ENCODE results near the gene HCN4. TPM values are rescaled to one million over a fixed set of nuclear protein-coding genes. Genes with fewer than 3 reads are reported as not detected.

HCN4 gene
- total RNA-seq, 4 donors from 2014 or later: under 0.01 to 0.10 TPM; not detected in 2

- Histone ChIP-seq H3K9me3 (no peaks in the 10 kb centered on the region), H3K4me1 (no peaks in the 10 kb centered on the region), H3K27me3 (no peaks in the 10 kb centered on the region), H3K27ac (no peak overlapping the region), H3K4me3 (replicated peaks in 1 of 3) (no peak overlapping the region), H3K36me3 (no peaks in the 10 kb centered on the region)
- no peak for TF ChIP-seq POLR2A (IDR thresholded peaks at IDR 0.05)
- TF ChIP-seq CTCF (IDR thresholded peaks at IDR 0.05): no peak
- 62 to 65% methylated on average over 7 of the region's 7 CpGs for WGBS, 2 donors
- intact Hi-C loops (cut with DNase I): no loop called here
- DNase-seq: no peak
These were observed 22.5 kb upstream of the HCN4 start for GRCh38 chr15:73391128-73391872.

GRCh38 chr15:73389971-73390544, 21.3 kb upstream of the HCN4 start:
- WGBS, 2 donors: 88 to 93% methylated on average over 2 of the region's 2 CpGs
- TF ChIP-seq CTCF (IDR thresholded peaks at IDR 0.05) (no peak), POLR2A (IDR thresholded peaks at IDR 0.05) (no peak)

DNA sequence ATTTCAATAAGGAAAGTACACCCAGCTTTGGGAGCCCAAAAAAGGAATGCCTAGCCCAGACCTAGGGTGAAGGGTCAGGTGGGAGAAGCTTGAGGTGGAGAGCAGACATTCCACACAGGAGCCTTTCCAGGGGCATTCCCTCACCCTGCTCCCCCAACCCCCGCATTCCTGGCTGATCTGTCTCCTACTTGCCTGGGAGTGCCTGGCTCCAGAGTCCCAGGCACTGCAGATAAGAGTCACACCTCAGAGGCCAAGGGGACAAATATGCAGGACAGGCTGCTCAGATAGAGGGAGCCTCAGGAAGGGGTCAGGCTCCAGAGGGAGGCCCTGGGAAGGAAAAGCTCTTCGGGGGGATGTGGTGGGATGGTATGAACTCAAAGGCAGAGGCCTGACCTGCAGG, 20.8 kb upstream of the HCN4 start:
- TF ChIP-seq CTCF (IDR thresholded peaks at IDR 0.05): no peak
- TF ChIP-seq POLR2A (IDR thresholded peaks at IDR 0.05): no peak
- Histone ChIP-seq H3K4me1 (no peaks in the 10 kb centered on the region), H3K27ac (no peak overlapping the region), H3K27me3 (no peaks in the 10 kb centered on the region), H3K9me3 (no peaks in the 10 kb centered on the region), H3K36me3 (no peaks in the 10 kb centered on the region), H3K4me3 (replicated peaks in 1 of 3) (no peak overlapping the region)
- no peak for DNase-seq
- WGBS, 2 donors: 69% methylated on average over 2 of the region's 2 CpGs; no CpG with 5 or more reads in 1 of the 2 donors
- intact Hi-C loops (cut with DNase I): no loop called here

More at GRCh38 chr15:73389971-73390544, 21.3 kb upstream of the HCN4 start:
- Histone ChIP-seq H3K27ac (no peak overlapping the region), H3K36me3 (no peaks in the 10 kb centered on the region), H3K27me3 (no peaks in the 10 kb centered on the region), H3K9me3 (no peaks in the 10 kb centered on the region), H3K4me1 (no peaks in the 10 kb centered on the region), H3K4me3 (replicated peaks in 1 of 3) (no peak overlapping the region)
- no peak for DNase-seq
- intact Hi-C loops (cut with DNase I): no loop called here

DNA sequence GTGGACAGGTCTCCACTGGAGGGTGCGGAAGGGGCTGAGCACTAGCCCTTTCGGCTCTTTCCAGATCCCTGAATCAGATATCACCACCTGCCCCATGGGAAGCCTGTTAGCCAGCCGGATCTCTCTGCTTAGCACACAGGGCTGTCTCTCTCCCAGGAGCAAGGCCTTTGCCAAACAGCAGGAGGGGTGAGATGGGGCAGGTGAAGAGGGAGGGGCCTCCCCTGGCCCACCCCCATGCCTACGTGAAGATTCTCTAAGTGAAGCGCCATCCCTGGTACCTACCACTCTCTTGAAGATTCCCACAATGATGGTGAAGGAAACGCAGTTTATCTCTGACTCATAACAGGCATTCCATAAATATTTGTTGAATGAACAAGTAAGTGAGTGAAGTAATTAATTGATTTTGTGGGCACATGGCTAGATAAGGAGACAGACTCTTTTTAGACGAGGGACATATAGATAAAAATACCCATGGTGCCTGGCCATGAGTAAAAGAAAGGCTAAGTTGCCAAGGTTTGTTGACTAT, 19.6 kb upstream of the HCN4 start:
- no peaks in the 10 kb centered on the region for H3K9me3 ChIP-seq
- H3K4me3 ChIP-seq (replicated peaks in 1 of 3): no peak overlapping the region
- H3K4me1 ChIP-seq: no peaks in the 10 kb centered on the region
- no peak for TF ChIP-seq POLR2A (IDR thresholded peaks at IDR 0.05)
- no peak for TF ChIP-seq CTCF (IDR thresholded peaks at IDR 0.05)
- intact Hi-C loops (cut with DNase I): no loop called here
- no peak overlapping the region for H3K27ac ChIP-seq
- H3K36me3 ChIP-seq: no peaks in the 10 kb centered on the region
- DNase-seq: no peak
- no peaks in the 10 kb centered on the region for H3K27me3 ChIP-seq
- WGBS, 2 donors: 59 to 69% methylated on average over 5 to 6 of the region's 7 CpGs

Data from thyroid gland (tissue), 4 donors.